ENCODE data around the gene HDAC4.
A peak's percentile ranks its signal among the peaks of the same experiment; 100 is the strongest.

Gene HDAC4

DNA sequence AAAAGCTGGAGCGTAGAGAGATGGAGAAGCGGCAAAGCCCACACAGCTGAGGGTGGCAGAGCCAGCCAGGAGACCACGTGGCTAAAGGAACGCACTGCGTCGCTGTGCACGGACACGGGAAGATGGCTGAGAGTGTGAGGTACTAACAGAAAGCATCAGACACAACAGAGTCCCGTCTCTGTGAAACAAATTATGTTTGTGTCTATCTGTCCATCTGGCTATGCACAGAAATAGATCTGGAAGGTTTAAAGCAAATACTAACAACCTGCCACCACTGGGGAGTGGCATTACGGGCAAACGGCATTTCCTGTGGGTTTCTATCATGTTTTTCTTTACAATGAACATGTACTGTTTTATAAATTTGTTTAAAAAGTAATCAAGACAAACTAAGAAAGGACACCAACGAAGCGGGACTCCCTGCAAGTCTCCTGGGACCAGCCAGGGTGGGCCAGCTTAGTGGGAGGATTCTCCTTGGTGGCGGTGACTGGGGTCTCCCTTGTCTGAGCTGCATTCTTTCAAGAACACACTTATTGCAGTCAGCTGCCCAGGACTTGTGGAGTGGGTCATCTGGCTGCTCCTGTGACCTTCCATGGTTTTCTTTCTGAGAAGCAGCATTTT is 290.8 kb downstream of the HDAC4 start:
- TF ChIP-seq, protein P1, sequence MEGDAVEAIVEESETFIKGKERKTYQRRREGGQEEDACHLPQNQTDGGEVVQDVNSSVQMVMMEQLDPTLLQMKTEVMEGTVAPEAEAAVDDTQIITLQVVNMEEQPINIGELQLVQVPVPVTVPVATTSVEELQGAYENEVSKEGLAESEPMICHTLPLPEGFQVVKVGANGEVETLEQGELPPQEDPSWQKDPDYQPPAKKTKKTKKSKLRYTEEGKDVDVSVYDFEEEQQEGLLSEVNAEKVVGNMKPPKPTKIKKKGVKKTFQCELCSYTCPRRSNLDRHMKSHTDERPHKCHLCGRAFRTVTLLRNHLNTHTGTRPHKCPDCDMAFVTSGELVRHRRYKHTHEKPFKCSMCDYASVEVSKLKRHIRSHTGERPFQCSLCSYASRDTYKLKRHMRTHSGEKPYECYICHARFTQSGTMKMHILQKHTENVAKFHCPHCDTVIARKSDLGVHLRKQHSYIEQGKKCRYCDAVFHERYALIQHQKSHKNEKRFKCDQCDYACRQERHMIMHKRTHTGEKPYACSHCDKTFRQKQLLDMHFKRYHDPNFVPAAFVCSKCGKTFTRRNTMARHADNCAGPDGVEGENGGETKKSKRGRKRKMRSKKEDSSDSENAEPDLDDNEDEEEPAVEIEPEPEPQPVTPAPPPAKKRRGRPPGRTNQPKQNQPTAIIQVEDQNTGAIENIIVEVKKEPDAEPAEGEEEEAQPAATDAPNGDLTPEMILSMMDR (conservative IDR thresholded peaks at IDR 0.05; ENCODE audit: low read depth, low read length) = no peak
- DNase-seq (ENCODE audit: low read depth) = no peak
- no peak overlapping the region for H3K4me3 ChIP-seq (ENCODE audit: low read length)

DNA sequence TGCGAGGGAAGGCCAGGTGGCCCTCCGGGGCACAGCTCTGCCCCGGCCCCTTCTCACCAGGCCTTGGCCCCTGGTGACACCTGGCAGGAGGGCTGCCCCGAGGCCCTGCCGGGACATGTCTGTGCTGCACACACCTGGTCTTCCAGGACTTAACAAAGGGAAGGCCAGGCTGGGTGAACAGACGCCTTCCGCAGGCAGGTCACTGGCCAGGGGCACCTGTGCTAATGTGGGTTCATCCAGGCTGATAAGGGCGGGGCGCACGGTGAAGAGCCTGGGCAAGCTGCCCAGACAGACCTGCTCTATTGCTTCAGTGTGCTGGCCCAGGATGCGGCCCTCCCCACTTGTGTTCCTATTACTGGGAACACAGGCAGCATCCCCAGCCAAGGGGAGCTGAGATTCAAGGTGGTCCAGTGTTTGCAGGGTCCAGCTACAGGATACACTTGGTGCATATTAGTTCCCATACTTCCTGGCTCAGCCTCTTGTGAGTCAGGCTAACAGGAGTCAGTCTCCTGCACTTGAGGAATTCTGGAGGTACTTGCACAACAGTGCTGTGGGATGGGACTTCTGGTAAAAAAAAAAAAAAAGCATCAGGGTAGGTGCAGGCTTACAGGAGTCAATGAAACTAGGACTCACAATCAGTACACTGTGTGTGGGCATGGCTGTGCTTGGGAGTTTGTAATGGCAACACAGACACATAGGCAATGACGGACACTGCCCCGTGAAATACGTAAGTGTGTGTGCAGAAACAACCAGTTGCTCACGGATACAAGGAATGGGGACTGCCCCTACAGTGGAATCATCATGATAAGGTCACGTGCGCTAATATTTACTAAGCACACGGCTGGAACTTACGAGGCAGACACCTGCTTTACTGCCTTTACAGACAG is 291.5 kb downstream of the HDAC4 start:
- no peak for DNase-seq (ENCODE audit: low read depth)
- H3K4me3 ChIP-seq (ENCODE audit: low read length) = no peak overlapping the region
- TF ChIP-seq, protein P1 (conservative IDR thresholded peaks at IDR 0.05; ENCODE audit: low read depth, low read length) = no peak

DNA sequence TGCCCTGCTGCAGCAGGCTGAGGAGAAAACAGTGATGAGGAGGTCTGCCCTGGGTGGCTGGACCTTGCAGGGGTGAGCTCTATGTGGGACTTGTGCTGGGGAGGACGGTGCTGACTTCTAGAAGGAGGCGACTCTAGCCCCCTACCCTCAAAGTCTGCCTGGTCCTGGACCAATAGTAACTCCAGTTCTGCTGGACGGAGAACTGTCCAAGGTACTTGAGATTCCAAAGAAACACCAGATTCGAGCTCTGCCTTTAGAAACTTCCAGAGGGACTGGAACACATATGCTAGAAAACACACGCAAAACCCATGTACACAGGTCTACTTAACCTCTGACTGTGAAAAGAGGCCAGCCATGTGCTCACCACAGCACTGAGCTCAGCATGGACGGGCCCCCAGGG is 292.4 kb downstream of the HDAC4 start:
- DNase-seq (ENCODE audit: low read depth) = no peak
- TF ChIP-seq, protein P1 (conservative IDR thresholded peaks at IDR 0.05; ENCODE audit: low read depth, low read length) = no peak
- H3K4me3 ChIP-seq (ENCODE audit: low read length) = no peak overlapping the region

DNA sequence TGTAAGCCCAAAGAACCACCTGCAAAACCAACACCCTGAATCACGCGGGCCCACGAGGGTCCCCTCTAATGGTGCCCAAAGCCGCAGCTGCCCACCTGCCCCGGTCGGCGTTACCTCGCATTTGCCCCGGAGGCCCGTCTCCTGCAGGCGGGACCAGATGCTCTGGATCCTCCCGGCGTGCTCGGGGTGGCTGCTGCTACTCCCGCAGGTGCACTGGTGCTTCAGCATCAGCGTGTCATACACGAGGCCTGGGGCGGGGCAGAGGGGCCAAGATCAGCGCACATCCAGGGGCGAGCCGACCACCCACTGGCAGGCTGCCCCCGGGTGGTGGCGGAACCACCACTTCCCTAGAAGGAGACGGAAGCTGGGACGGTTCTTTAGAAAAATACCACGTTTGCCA is 292.9 kb downstream of the HDAC4 start:
- DNase-seq (ENCODE audit: low read depth) = no peak
- no peak overlapping the region for H3K4me3 ChIP-seq (ENCODE audit: low read length)
- TF ChIP-seq, protein P1 (conservative IDR thresholded peaks at IDR 0.05; ENCODE audit: low read depth, low read length) = no peak

DNA sequence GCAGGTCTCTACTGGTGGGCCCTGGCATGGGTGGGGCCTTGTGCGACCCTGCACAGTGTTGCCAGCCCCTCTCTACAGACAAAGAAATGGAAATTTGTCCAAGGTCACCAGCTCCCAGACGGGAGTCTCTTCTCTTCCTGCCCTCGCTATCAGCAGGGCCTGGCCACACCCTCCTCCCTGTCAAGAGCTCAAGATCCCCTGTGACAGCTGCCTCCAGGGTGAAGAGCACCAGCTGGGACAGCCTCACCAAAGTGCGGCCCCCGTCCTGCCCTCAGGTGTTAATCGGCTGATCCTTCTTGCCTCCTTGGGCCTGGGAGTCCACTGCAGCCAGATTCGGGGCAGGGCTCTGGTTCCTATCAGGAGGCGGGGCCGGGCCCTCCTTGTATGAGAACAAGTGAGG is 293.9 kb downstream of the HDAC4 start:
- no peak for DNase-seq (ENCODE audit: low read depth)
- TF ChIP-seq, protein P1 (conservative IDR thresholded peaks at IDR 0.05; ENCODE audit: low read depth, low read length) = no peak
- no peak overlapping the region for H3K4me3 ChIP-seq (ENCODE audit: low read length)

DNA sequence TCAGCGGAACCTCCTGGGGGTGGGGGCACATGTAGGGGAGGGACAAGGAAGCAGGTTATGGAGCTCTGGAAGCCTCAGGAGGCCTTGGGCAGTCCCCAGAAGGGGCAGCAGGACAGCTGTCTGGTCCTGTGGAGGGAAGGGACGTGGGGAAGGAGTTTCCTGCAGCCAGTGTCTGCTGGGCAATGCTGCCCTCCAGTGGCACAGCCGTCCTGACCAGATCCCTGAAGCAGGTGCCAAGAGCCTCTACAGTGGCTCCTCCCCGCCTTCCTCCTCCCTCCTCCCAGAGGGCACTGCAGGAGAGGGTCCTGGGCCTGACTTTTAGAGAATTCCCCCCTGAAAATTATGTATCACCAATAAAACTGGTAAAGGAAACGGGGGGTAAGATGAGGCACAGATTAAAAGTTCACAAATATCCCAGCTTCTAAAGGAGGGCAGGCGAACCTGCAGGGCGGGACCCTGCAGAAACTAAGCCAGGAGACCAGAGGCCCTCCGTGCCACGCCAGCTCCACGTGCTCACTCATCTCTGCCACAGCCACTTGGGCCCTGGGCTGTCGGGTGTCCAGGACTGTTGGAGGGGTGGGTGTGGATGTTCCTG is 294.4 kb downstream of the HDAC4 start:
- DNase-seq (ENCODE audit: low read depth) = peak; percentile 5
- TF ChIP-seq, protein P1 (conservative IDR thresholded peaks at IDR 0.05; ENCODE audit: low read depth, low read length) = peak; percentile 77
- H3K4me3 ChIP-seq (ENCODE audit: low read length) = no peak overlapping the region

Data from retinal pigment epithelial cell (primary cell).